HUDEP-2 (cell line): ENCODE measurements around the gene SEMA3D.

Experiments used
- DNase-seq, 76 experiments: peaks; one replicate each; lab custom pipeline; 2025; ENCODE audit not compliant: unreplicated experiment in 76 of 76; lab: John Stamatoyannopoulos, UW

Gene SEMA3D

GRCh38 chr7:85186521-85187241 lies at the start of gene SEMA3D:
TSS of gene SEMA3D (minus strand) at chr7:85187056. CDS start at chr7:85121891, 65,165 bp downstream.
- peak in 5 of 76 experiments; percentile 1 to 12 (median 6) for DNase-seq

GRCh38 chr7:85234730-85235129 lies 47.9 kb upstream of the SEMA3D start:
- DNase-seq = no peak

- DNase-seq = no peak
These were observed 45.2 kb upstream of the SEMA3D start for GRCh38 chr7:85232068-85232467.

GRCh38 chr7:85230623-85231022 lies 43.8 kb upstream of the SEMA3D start:
- DNase-seq = no peak

- DNase-seq = no peak
These were observed 42.7 kb upstream of the SEMA3D start for GRCh38 chr7:85229544-85229943.

GRCh38 chr7:85226361-85227085 lies 39.7 kb upstream of the SEMA3D start:
- DNase-seq = no peak

GRCh38 chr7:85224171-85224570 lies 37.3 kb upstream of the SEMA3D start:
- DNase-seq = no peak

GRCh38 chr7:85222522-85222921 lies 35.7 kb upstream of the SEMA3D start:
- no peak for DNase-seq

GRCh38 chr7:85221796-85222195 lies 34.9 kb upstream of the SEMA3D start:
- DNase-seq = no peak

- no peak for DNase-seq
These were observed 33.8 kb upstream of the SEMA3D start for GRCh38 chr7:85220651-85221050.

GRCh38 chr7:85220023-85220422 lies 33.2 kb upstream of the SEMA3D start:
- no peak for DNase-seq

GRCh38 chr7:85217085-85217484 lies 30.2 kb upstream of the SEMA3D start:
- DNase-seq = no peak

GRCh38 chr7:85215098-85215497 lies 28.2 kb upstream of the SEMA3D start:
- no peak for DNase-seq

GRCh38 chr7:85213500-85213899 lies 26.6 kb upstream of the SEMA3D start:
- no peak for DNase-seq

GRCh38 chr7:85205754-85206153 lies 18.9 kb upstream of the SEMA3D start:
- DNase-seq = no peak

GRCh38 chr7:85204496-85204895 lies 17.6 kb upstream of the SEMA3D start:
- DNase-seq = no peak

GRCh38 chr7:85204061-85204460 lies 17.2 kb upstream of the SEMA3D start:
- DNase-seq = no peak

GRCh38 chr7:85201209-85201608 lies 14.4 kb upstream of the SEMA3D start:
- no peak for DNase-seq

GRCh38 chr7:85196696-85197095 lies 9.8 kb upstream of the SEMA3D start:
- DNase-seq = no peak

- no peak for DNase-seq
These were observed 4.5 kb upstream of the SEMA3D start for GRCh38 chr7:85191383-85191782.

GRCh38 chr7:85186083-85186520 lies 754 bp downstream of the SEMA3D start:
- no peak for DNase-seq

- no peak for DNase-seq
These were observed 1.3 kb downstream of the SEMA3D start for GRCh38 chr7:85185424-85186082.
